DMS153 (cell line): Measurements from ENCODE around the gene PFKFB2.

Experiments used
- DNase-seq: peaks from one replicate; lab custom pipeline; 2025; lab: John Stamatoyannopoulos, UW

The PFKFB2 gene

DNA sequence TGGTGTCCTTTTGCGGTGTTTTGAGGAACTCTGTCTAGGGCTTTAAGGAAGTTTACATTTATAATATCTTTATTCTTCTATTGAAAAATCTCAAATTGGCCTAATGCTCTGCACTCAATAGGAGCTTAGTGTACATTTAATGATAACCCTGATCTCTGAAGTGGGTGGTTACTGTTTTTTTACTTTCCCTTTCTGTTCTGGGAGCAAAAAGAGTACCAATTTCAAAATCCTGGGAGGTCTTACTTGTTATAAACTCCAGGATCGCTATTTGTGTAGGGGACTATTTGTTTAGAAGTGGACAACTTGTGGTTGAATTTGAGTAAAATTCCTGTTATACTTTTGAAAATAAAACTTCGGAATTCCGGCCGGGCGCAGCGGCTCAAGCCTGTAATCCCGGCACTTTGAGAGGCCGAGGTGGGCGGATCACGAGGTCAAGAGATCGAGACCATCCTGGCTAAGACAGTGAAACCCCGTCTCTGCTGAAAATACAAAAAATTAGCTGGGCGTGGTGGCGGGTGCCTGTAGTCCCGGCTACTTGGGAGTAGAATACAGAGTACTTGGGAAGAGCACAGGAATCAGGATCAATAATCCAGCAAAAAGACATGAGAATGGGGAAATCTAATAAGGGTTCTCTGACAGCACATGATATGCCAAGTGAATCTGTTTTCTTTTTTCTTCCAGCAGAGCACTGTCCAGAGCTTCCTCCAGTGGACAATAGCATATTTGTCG lies 36.7 kb downstream of the PFKFB2 start:
- no peak for DNase-seq

GRCh38 chr1:207091200-207091908 lies 38.3 kb downstream of the PFKFB2 start:
- no peak for DNase-seq

DNA sequence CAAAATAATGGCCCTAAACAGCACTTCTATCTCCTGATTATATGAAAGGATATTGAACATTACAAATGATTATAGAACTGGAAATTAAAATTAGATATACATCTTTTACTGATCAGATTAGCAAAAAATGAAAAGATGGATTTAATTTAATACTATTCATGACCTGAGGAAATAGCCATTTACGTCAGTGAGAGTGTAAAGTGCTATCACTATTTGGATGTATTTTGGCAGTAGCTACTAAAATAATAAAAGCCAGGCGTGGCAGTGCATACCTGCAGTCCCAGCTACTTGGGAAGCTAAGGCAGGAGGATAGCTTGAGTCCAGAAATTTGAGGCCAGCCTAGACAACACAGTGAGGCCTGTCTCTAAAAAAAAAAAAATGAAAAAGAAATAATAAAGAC lies 40.9 kb downstream of the PFKFB2 start:
- no peak for DNase-seq

DNA sequence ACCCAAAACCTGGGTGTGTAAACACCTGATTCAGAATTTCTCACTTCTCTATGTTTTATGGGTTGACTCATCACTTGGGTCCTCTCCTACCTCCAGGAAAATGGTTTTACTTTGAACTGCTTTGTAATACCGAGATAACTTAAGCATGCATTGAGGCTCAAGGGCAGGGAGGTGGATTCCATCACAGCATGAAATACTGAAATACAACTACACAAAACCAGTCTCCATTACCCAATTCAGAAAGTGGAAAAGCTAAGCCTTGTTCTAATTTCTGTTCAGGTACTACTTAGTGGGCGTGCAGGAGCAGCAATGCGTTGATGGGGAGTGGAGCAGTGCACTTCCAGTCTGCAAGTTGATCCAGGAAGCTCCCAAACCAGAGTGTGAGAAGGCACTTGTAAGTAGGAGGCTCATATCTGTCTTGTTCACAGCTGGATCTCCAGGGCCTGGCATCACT lies 44.8 kb downstream of the PFKFB2 start:
- no peak for DNase-seq

DNA sequence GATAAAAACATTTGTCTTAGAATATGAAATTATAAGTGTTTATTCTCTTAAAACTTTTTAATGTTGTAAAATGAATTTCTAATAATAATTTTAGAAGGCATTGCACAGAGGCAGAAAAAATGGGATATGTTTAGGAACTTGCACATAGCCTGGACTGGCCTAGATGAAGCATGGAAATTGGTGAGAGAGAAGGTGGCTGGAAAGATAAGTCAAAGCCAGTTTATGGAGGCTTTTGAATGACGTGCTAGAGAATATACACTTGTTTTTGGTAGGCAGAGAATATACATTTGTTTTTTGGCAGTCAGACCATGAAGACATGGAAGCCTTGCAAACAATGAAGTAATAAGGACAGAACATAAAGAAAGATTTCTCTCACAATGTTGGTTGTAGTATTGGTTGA lies 48.6 kb downstream of the PFKFB2 start:
- DNase-seq, result no peak

GRCh38 chr1:207102146-207102545 lies 49.1 kb downstream of the PFKFB2 start:
- no peak for DNase-seq

- DNase-seq, result no peak
Observed at GRCh38 chr1:207102659-207103058, 49.6 kb downstream of the PFKFB2 start.

DNA sequence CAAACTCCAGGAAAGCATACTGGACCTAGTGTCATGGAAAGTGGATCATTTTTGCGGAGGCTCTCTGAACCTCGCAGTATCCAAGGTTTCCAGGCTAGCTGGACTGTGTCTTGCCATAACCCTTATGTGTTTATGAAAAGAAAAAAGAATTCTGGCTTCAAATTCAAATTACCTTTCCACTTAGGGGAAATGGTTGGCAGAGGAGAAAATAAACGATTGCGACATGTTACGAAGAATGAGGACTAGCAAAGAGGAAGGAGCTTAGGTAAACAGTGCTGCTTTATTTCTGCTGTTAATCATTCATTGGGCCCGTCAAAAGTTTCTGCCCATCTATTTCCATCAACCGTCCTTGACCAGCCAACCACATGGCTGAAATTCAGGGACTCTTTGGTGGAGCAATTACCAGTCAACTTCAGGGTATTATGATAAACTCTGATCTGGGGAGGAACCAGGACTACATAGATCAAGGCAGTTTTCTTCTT lies 50.9 kb downstream of the PFKFB2 start, which contains the start of gene C4BPA:
C4BPA (plus strand) TSS at position 342 of the 482 bp plus-strand sequence. CDS start 8,793 bp downstream, outside the sequence.
- DNase-seq, result no peak

DNA sequence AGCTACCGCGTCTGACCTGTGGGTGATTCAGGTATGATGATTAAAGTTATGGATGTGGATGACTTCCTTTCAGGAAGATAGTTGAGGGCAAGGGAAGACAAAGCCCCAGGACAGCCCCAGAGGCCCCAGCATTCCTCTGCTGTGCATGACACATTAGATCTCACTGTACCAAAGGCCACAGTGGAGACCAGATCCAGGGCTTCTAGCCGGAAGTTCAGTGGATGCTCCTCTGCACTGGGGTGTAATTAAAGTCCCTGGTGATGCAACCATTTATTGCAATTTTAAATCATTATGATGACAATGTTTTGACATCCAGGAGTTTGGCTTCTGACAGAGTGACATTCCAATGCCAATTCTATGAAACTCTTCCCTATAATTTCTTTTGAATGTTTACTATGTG lies 55.9 kb downstream of the PFKFB2 start:
- DNase-seq, result no peak

- no peak for DNase-seq
Observed at GRCh38 chr1:207112616-207113296, 59.7 kb downstream of the PFKFB2 start.

GRCh38 chr1:207115269-207115668 lies 62.2 kb downstream of the PFKFB2 start:
- DNase-seq, result no peak

- no peak for DNase-seq
Observed at GRCh38 chr1:207124389-207124788, 71.3 kb downstream of the PFKFB2 start.

DNA sequence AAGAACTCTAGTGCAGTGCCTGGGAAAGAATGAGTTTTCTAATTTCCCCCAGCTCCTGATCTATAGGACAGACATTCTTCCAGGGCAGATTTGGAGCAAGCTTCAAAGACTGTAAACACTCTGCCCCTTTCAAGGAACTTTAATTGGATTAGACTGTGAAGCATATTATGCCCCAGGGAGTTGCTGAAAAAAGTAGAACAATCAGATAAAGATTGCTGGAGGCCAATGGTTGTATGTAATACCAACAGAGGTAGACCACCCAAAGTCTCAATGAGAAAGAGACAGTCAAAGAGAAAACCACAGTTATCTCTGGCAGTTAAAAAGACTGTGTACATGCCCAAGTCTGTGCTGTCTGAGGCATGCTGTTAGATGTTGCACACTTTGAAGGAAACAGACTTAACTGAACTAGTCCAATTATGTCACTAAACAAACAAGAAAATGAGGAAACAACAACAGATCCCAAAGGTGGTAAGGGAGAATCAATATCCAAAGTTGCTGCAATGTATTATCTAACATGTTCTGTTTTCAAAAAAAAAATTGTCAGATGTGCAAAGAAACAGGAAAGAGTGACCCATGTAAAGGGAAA lies 75.4 kb downstream of the PFKFB2 start:
- DNase-seq, result no peak

- no peak for DNase-seq
Observed at GRCh38 chr1:207129053-207129452, 76.0 kb downstream of the PFKFB2 start.
